ENCODE data around the gene ARHGAP33. TPM values are rescaled to one million over a fixed set of nuclear protein-coding genes. Genes with fewer than 3 reads are reported as not detected.
"Not testable (repeated sequence)": the region's sequence is repeated elsewhere in the genome, so short reads cannot be mapped to it uniquely, and the experiment has no call there.

The ARHGAP33 gene
- total and polyA plus RNA-seq, 4 donors, result 13.6 to 183 (median 92.5) TPM

- Histone ChIP-seq H3K4me1 (ENCODE audit: control insufficient read depth, insufficient read depth, low read length) (peaks cover 2% of the 10 kb centered on the region), H3K36me3 (ENCODE audit: control insufficient read depth, insufficient read depth, low read length) (peaks cover 56% of the 10 kb centered on the region), H3K9me3 (ENCODE audit: control insufficient read depth, insufficient read depth, low read length) (no peaks in the 10 kb centered on the region), H3K27ac (ENCODE audit: low read depth, low read length) (no peak overlapping the region), H3K27me3 (ENCODE audit: control insufficient read depth, insufficient read depth, low read length) (no peaks in the 10 kb centered on the region), H3K4me3 (ENCODE audit: low read depth, low read length) (no peak overlapping the region)
- 80% methylated on average over 6 of the region's 11 CpGs for WGBS (ENCODE audit: insufficient coverage)
- DNase-seq (ENCODE audit: low read depth in 4 of 6, low spot score in 6 of 6), result no peak
Observed at GRCh38 chr19:35766571-35767104, 8.7 kb upstream of the ARHGAP33 start.

- peaks cover 48% of the 10 kb centered on the region for H3K36me3 ChIP-seq (ENCODE audit: control insufficient read depth, insufficient read depth, low read length)
- H3K4me3 ChIP-seq (ENCODE audit: low read depth, low read length), result no peak overlapping the region
- H3K27me3 ChIP-seq (ENCODE audit: control insufficient read depth, insufficient read depth, low read length), result no peaks in the 10 kb centered on the region
- H3K4me1 ChIP-seq (ENCODE audit: control insufficient read depth, insufficient read depth, low read length), result peaks cover 2% of the 10 kb centered on the region
- 50% methylated on average over 32 of the region's 34 CpGs for WGBS (ENCODE audit: insufficient coverage)
- H3K9me3 ChIP-seq (ENCODE audit: control insufficient read depth, insufficient read depth, low read length), result no peaks in the 10 kb centered on the region
- no peak for DNase-seq (ENCODE audit: low read depth in 4 of 6, low spot score in 6 of 6)
- no peak overlapping the region for H3K27ac ChIP-seq (ENCODE audit: low read depth, low read length)
Observed at GRCh38 chr19:35767288-35768081, 7.9 kb upstream of the ARHGAP33 start.

GRCh38 chr19:35768082-35768421 is 7.3 kb upstream of the ARHGAP33 start:
- DNase-seq (ENCODE audit: low read depth in 4 of 6, low spot score in 6 of 6), result no peak
- peaks cover 45% of the 10 kb centered on the region for H3K36me3 ChIP-seq (ENCODE audit: control insufficient read depth, insufficient read depth, low read length)
- peaks cover 2% of the 10 kb centered on the region for H3K4me1 ChIP-seq (ENCODE audit: control insufficient read depth, insufficient read depth, low read length)
- H3K9me3 ChIP-seq (ENCODE audit: control insufficient read depth, insufficient read depth, low read length), result no peaks in the 10 kb centered on the region
- H3K27me3 ChIP-seq (ENCODE audit: control insufficient read depth, insufficient read depth, low read length), result no peaks in the 10 kb centered on the region
- 49% methylated on average over 14 of the region's 15 CpGs for WGBS (ENCODE audit: insufficient coverage)
- no peak overlapping the region for H3K4me3 ChIP-seq (ENCODE audit: low read depth, low read length)
- H3K27ac ChIP-seq (ENCODE audit: low read depth, low read length), result no peak overlapping the region

GRCh38 chr19:35772362-35772761 is 3.0 kb upstream of the ARHGAP33 start:
- not testable (repeated sequence) for DNase-seq (ENCODE audit: low read depth in 4 of 6, low spot score in 6 of 6); H3K4me3 ChIP-seq (ENCODE audit: low read depth, low read length); H3K27ac ChIP-seq (ENCODE audit: low read depth, low read length); H3K9me3 ChIP-seq (ENCODE audit: control insufficient read depth, insufficient read depth, low read length); H3K27me3 ChIP-seq (ENCODE audit: control insufficient read depth, insufficient read depth, low read length)
- H3K4me1 ChIP-seq (ENCODE audit: control insufficient read depth, insufficient read depth, low read length), result peaks cover 24% of the 10 kb centered on the region
- H3K36me3 ChIP-seq (ENCODE audit: control insufficient read depth, insufficient read depth, low read length), result peaks cover 14% of the 10 kb centered on the region
- 94% methylated on average over 4 of the region's 5 CpGs for WGBS (ENCODE audit: insufficient coverage)

GRCh38 chr19:35773020-35773806 is 2.2 kb upstream of the ARHGAP33 start:
- H3K27me3 ChIP-seq (ENCODE audit: control insufficient read depth, insufficient read depth, low read length), result no peaks in the 10 kb centered on the region
- WGBS (ENCODE audit: insufficient coverage), result 67% methylated on average over 5 of the region's 9 CpGs
- peaks cover 30% of the 10 kb centered on the region for H3K4me1 ChIP-seq (ENCODE audit: control insufficient read depth, insufficient read depth, low read length)
- H3K9me3 ChIP-seq (ENCODE audit: control insufficient read depth, insufficient read depth, low read length), result no peaks in the 10 kb centered on the region
- peaks cover 14% of the 10 kb centered on the region for H3K36me3 ChIP-seq (ENCODE audit: control insufficient read depth, insufficient read depth, low read length)
- no peak for DNase-seq (ENCODE audit: low read depth in 4 of 6, low spot score in 6 of 6)
- no peak overlapping the region for H3K27ac ChIP-seq (ENCODE audit: low read depth, low read length)
- H3K4me3 ChIP-seq (ENCODE audit: low read depth, low read length), result no peak overlapping the region

GRCh38 chr19:35774274-35775045 is 904 bp upstream of the ARHGAP33 start:
- no peak overlapping the region for H3K27ac ChIP-seq (ENCODE audit: low read depth, low read length)
- 48% methylated on average over 15 of the region's 16 CpGs for WGBS (ENCODE audit: insufficient coverage)
- H3K4me3 ChIP-seq (ENCODE audit: low read depth, low read length), result peak overlapping the region; percentile 4
- H3K9me3 ChIP-seq (ENCODE audit: control insufficient read depth, insufficient read depth, low read length), result no peaks in the 10 kb centered on the region
- H3K4me1 ChIP-seq (ENCODE audit: control insufficient read depth, insufficient read depth, low read length), result peaks cover 39% of the 10 kb centered on the region
- H3K27me3 ChIP-seq (ENCODE audit: control insufficient read depth, insufficient read depth, low read length), result no peaks in the 10 kb centered on the region
- DNase-seq (ENCODE audit: low read depth in 4 of 6, low spot score in 6 of 6), result peak in 1 of 6 donors; percentile 32
- H3K36me3 ChIP-seq (ENCODE audit: control insufficient read depth, insufficient read depth, low read length), result peaks cover 23% of the 10 kb centered on the region

- Histone ChIP-seq H3K4me3 (ENCODE audit: low read depth, low read length) (peak overlapping the region; percentile 4), H3K27me3 (ENCODE audit: control insufficient read depth, insufficient read depth, low read length) (no peaks in the 10 kb centered on the region), H3K4me1 (ENCODE audit: control insufficient read depth, insufficient read depth, low read length) (peaks cover 39% of the 10 kb centered on the region), H3K36me3 (ENCODE audit: control insufficient read depth, insufficient read depth, low read length) (peaks cover 27% of the 10 kb centered on the region), H3K9me3 (ENCODE audit: control insufficient read depth, insufficient read depth, low read length) (no peaks in the 10 kb centered on the region), H3K27ac (ENCODE audit: low read depth, low read length) (no peak overlapping the region)
- no peak for DNase-seq (ENCODE audit: low read depth in 4 of 6, low spot score in 6 of 6)
- 22% methylated on average over 9 of the region's 9 CpGs for WGBS (ENCODE audit: insufficient coverage)
Observed at GRCh38 chr19:35775046-35775297, 392 bp upstream of the ARHGAP33 start.

GRCh38 chr19:35776102-35776788 is 881 bp downstream of the ARHGAP33 start:
- Histone ChIP-seq H3K9me3 (ENCODE audit: control insufficient read depth, insufficient read depth, low read length) (no peaks in the 10 kb centered on the region), H3K36me3 (ENCODE audit: control insufficient read depth, insufficient read depth, low read length) (peaks cover 40% of the 10 kb centered on the region), H3K4me1 (ENCODE audit: control insufficient read depth, insufficient read depth, low read length) (peaks cover 39% of the 10 kb centered on the region), H3K27ac (ENCODE audit: low read depth, low read length) (peak overlapping the region; percentile 48), H3K27me3 (ENCODE audit: control insufficient read depth, insufficient read depth, low read length) (no peaks in the 10 kb centered on the region), H3K4me3 (ENCODE audit: low read depth, low read length) (peak overlapping the region; percentile 62)
- peak in 3 of 6 donors; percentile 23 to 83 (median 71) for DNase-seq (ENCODE audit: low read depth in 4 of 6, low spot score in 6 of 6)
- WGBS (ENCODE audit: insufficient coverage), result 10% methylated on average over 12 of the region's 13 CpGs
